GM18909 (cell line): Measurements from ENCODE around the gene SELENOS.
A peak's percentile ranks its signal among the peaks of the same experiment; 100 is the strongest.

ENCODE experiments used
- ATAC-seq: cut with Tn5 transposase; IDR thresholded peaks from one replicate; pipeline ENCODE4 v1.9.1; 2021; ENCODE audit warnings: mild to moderate bottlenecking; ENCODE audit not compliant: unreplicated experiment, poor library complexity

Gene SELENOS

DNA sequence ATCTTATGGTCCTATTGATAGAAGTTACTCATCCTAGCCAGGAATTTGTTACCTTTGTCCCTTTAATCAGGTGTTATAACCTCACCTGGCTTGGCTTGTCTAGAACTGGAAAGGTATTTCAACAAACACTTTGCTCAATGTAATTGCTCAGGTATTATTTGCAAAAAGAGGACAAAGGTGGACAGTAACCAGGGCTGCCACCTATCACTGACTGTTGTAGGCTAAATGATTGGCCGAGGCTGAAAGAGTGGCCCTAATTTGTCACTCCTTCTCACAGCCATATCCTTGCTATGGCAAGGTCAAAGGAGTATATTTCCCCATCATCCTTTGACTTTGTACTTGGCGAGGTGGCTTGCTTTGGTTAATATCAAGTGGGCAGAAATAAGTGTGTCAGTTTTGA lies 2.7 kb upstream of the SELENOS start:
- no peak for ATAC-seq

DNA sequence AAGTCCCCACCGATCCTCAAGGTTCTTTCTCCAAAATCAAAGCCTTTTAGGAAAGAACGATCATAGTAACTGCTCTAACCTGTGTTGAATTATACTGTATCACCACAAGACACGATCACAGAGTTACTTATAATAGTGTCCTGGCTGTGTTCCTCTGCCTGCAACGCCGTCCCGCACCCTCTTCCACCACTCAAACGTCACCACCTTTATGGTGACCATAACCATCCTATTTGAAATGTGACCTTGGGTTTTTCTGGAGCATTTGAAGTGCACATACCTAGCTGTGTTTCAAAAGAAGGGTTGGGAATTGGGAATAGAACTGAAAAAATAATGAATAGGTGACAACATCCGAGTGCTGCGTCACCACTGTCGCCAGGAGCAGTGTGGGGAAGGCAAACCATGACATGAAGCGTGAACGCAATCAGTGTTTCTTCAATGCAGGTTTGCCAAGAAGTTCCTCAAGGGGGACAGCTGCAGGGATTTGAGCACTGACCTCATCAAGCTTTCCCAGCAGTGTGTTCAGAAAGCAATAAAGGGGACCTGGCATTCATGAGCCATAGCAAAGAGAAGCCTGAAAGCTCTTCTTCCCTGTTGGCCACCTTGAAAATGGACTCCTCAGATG lies 769 bp upstream of the SELENOS start:
- ATAC-seq, result no peak

DNA sequence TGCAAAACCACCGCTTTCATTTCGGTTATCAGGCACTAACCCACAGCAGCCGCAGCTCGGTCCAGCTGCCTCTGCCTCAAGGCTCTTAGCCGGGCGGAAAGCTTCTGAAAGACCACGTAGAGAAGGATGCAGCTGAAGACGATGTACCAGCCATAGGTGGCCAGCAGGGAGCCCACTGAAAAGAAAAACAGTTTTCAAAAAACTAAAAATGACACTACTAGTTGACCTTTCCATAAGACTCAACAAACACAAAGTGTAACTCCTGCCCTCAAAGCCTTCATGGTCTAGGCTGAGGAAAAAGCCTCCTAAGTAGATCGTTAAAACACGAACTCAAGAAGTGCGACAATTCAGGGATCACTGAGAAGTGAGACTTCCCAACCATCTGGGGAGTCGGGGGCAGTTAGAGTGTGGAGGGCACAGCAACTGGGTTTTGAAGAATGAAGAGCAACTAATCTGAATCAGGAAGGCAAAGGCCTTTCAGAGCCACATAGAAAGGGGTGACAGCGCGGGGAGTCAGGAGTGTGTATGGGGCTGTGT lies 716 bp downstream of the SELENOS start:
- peak; percentile 38 for ATAC-seq

DNA sequence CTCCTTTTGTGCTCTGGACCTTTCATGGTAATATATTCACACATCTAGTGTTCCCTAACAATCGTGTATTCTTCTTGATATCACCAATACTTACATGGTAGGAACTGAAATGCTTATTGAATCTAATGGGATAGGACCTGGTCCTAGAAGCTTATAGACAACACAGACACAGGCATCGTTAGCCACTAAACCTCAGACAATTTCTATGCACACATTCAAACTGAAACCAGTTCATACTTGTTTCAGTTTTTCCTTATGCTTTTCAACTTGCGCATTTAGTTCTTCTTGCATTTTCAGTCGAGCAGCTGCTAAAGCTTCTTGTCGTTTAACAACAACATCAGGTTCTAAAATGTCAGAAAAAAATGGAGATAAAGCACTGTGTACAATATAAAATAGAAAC lies 2.3 kb downstream of the SELENOS start:
- ATAC-seq, result peak; percentile 26

DNA sequence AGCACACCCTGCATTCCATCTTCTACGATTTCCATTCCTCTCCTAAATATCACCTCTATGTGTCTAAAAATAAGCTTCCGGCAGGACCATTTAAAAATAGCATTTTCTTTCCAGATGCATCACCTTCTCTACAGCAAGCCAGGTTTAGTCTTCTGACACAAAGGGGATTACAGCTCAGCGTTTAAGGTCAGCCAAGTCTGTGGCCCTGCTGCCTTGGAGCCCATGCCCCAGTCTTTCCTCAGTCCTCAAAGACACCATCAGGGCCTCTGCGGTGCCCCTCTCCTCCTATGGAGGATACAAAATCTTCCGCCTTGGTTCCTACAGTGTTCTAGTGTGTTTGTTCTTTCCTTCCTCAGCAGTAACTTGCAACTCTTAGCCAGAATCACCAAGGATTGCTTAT lies 3.8 kb downstream of the SELENOS start:
- no peak for ATAC-seq

DNA sequence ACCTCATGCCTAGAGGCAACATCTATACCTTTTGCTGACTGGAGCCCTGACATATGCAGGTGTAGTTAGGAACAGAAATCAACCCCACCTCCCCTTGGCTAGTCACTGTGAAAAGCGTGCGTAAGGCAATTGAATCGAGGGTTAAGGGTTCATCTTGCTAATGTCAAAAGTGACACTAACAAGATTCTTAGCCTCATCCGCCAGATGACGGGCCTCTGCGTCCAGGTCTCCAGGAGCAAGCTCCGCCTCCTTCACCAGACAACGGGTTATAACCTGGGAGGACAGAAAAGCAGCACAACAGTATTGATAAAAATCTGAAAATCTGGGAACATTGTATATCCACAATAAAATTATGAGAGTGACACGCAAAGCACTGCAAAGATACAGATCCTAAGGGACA lies 4.7 kb downstream of the SELENOS start:
- no peak for ATAC-seq

DNA sequence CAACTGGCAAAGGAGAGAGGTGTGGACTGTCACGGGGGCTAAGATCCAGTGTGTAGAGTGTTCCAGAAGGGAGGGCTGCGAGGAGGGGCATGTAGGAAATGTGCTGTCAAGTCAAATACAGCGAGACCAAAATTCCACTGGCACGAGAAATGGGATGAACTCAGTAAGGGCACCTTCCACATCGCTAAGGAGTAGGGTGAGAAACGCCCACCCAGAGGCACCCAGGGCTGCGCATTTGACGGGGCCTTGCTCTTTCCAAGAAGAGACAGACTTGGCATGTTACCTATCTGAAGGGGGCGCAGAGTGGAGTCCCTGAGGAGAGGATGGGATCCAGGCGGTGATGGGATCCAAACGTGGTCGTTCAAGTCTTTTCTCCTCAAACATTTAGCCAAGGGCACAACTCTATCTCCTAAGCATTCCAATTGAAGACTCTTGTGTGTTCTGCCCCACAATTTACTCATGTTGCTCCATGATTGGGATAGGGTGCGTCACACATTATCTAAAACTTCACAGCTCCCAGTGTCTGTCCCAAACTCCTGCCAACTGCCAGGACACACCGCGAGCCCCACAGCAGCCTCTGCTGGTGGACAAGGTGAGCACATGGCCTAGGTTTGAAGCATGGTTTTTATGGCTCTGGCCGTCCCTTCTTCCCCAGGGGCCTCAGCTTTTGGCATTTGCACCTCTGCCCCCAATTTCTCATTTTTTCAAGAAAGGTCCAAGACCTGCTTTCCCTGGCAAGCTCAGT lies 7.6 kb downstream of the SELENOS start:
- no peak for ATAC-seq

DNA sequence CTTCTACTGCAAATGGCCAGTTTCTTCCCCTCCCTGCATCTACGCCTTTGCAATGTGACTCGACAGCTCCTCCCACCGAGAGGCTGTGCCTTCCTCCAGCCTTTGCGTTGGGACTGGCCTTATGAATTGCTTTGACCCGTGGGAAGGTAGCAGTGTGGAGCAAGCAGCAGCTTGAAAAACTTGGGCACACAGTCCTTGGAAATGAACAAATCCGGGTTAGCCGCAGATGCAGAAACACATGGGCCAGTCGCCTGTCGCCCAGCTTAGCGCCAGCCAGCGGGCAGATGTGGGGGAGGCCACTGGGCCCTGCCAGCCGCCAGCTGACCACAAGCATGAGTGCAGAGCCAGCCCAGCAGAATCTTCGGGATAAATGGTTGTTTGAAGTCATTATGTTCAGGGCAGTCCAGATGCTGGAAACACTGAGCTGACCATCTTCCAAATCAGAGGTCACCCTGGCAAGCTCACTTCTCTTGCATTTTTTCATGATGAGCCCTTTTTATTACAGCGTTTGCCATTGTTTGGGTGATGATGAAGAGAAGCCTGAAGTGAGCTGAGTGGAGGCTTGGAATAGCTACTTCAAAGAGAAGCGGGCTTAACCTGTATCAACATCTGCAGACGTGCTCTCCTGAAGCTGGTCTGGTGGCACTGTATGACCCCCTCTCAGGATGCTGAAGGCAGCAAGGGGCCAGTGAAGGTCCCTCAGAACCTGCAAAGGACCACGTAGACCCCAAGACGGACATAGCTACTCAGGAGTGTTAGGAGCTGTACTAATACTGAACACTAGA lies 9.8 kb downstream of the SELENOS start:
- no peak for ATAC-seq

DNA sequence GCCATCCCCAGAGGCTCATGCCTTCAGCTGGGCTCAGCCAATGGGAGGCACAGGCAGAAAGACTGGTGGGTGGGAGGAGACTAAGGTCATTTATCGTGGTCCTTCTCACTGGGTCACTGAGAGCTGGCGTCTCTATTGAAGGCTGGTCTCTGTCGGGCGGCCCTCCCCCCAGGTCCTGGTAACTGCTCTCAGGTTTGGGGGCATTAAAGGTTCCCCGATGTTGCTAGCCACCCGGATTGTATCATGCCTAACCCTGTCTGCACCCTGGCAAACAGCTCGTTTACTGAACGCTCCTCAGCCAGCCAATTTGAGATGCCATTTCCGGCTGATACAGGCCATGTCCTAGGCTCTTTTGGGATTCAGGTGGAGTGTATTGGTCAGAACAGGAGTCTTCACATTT lies 10.5 kb downstream of the SELENOS start:
- ATAC-seq, result no peak

DNA sequence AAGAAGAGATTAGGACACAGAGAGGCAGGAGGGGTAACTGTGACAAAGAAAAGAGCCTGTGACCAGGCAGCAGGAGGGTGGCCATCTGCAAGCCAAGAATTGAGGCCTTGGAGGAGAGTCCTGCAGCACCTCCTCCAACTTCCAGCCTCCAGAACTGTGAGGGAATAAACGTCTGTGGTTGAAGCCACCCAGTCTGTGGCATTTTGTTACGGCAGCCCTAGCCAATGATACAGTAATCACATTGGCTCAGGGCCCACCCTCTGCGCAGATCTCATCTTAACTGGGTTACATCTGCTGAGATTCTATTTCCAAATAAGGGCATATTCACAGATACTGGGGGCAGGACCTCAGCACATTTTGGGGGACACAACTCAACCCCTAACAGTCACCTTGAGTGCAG lies 11.3 kb downstream of the SELENOS start:
- no peak for ATAC-seq

DNA sequence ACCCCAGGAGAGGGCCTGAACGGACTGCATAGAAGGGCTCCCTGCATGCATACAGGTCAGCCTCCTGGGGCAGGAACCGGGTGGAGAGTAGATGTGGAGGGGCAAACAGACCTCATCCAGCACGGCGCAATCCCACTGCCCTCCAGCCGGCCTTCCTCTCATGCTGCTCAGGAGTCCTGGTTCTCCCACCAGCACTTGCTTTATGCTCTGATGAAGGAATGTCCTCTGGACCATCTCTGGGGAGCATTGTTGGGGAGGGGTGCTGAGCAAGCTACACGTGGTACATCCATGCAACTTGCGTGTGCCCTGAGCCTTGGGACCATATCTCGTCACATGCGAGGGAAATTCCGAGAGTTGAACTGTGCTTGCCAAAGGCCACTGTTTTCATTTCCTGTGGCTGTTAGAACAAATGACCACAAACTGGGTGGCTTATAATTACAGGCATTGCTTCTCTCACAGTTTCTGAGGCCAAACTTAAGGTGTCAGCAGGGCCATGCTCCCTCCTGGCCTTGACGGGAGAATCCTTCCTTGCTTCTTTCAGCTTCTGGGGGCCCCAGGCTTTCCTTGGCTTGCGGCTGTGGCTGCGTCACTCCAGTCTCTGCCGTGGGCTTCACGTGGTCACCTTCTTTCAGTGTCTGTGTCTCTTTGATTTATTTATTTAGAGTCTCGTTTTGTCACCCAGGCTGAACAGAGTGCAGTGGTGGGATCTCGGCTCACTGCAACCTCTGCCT lies 12.2 kb downstream of the SELENOS start:
- peak; percentile 63 for ATAC-seq

DNA sequence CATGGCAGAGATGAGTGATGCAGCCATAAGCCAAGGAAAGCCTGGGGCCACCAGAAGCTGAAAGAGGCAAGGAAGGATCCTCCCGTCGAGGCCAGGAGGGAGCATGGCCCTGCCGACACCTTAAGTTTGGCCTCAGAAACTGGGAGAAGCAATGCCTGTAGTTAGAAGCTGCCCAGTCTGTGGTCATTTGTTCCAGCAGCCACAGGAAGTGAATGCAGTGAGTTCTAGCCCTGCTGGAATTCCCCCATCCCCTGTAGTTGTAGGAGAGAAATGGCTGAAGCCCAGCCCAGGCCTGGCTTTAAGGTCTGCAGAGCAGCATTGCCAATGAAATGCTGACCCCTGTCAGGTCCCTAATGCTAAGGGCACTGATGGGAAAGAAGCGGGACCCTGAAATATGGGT lies 13.3 kb downstream of the SELENOS start:
- ATAC-seq, result no peak

DNA sequence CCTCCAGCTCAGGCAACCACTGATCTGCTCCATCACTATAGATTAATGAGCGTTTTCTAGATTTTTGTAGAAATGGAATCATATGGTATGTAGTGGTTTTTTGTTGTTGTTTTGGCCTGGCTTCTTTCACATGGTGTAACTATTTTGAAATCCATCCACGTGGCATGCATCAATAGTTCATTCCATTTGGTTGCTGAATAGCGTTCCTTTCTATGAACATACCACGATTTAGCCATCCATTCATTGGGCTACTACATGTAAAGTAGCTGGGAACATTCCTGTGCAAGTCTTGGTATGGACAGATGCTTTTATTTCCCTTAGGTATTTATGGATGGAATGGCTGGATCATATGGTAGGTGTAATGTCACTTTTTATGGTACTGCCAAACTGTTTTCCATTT lies 14.7 kb downstream of the SELENOS start:
- ATAC-seq, result no peak

DNA sequence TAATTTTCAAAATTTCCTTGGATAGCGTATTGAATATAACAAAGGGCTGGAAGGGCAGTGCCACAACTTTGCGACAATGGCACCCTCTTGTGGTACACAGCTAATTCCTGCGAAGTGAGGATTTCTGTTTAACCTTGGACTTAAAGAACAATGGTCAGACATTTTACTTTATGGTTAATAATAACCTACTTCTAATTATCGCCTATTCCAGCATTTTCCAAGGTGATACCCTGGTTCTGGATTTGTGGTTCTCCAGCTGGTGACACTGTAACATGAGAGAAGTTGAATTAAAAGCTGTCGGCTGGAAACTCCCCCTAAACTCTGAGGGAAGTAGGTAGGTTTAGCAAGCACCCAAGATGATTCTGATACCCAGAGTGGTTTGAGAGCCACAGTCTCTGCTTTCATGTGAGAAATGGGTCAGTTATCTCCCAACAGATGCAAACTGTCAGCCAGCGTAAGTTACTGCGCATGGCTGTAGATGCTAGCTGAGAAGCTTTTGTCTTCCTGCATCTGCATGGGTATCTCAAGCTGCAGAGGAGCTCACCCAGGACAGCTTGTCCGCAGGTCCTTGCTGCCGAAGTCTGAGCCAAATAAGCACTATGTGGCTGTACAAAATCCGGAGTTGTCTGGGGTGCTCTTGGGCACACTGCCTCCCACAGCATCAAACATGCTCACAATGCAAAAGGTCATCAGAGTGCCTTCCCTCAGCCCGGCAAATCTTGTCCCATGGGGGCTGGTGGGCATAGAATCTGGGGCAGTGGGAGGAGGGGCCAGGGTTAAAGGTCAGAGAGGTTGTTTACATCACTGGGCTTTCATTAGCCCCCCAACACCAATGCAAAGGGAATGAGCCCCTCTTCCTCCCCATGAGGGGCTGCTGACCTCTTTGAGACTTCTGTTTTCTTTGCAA lies 18.8 kb downstream of the SELENOS start:
- ATAC-seq, result peak; percentile 54

DNA sequence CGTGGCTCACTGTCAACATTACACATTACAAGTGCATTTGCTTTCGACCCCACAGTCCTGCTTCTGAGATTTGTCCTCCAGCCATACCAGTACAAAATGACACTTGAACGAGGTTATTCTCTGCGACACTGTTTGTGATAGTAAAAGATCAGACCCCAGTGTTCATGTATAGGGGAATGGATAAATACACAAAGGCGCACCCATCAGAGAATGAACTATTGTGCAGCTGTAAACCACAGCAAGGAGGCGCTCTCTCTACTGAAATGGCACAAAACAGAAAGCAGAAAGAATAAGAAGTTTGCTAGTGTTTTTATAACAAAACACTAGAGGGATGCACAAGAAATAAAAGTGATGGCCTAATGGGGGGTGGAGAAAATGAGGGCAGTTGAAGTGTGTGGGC lies 20.5 kb downstream of the SELENOS start:
- ATAC-seq, result no peak

DNA sequence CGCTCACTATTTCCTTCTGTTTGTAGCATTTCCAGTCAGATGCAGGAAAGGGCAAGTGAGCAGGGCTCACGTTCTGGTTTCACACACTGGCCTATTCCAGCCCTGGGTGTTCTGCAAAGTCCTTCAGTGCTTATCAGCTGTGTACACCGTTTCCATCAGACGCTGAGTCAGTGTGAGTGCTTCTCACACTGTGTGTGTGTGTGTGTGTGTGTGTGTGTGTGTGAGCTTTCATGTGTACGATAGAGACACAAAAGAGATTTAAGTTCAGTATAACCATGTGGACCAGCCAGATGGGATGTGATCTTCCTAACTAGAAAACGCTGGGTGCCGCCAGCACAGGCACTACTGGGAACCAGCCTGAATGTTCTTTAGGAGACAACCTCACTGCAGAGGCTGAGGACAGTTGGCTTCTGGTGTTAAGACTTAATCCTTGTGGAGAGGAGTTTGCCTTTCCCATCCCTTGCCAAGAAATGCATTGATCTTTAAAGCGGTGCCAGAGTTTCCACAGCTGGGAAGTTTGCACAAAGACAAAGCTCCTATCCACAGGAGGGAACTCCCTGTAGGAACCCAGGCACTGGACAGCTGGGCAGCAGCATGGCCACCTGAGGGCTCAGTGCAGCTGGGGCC lies 21.6 kb downstream of the SELENOS start:
- ATAC-seq, result no peak

DNA sequence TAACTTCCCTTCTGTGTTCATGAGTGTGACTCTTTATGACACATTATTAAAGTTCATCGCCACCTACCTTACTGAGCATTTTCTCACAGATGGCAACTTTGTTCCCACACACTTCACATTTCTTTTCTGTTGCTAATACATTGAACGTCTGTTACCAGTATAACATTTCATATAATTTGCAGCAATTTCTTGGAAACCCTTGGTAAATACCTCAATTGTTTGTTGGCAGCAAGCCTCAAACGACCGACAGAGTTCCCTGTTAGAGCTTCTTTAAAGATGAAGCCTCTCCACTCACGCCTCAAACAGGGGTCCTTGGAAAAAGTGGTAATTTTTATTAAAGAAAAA lies 22.3 kb downstream of the SELENOS start:
- ATAC-seq, result no peak

DNA sequence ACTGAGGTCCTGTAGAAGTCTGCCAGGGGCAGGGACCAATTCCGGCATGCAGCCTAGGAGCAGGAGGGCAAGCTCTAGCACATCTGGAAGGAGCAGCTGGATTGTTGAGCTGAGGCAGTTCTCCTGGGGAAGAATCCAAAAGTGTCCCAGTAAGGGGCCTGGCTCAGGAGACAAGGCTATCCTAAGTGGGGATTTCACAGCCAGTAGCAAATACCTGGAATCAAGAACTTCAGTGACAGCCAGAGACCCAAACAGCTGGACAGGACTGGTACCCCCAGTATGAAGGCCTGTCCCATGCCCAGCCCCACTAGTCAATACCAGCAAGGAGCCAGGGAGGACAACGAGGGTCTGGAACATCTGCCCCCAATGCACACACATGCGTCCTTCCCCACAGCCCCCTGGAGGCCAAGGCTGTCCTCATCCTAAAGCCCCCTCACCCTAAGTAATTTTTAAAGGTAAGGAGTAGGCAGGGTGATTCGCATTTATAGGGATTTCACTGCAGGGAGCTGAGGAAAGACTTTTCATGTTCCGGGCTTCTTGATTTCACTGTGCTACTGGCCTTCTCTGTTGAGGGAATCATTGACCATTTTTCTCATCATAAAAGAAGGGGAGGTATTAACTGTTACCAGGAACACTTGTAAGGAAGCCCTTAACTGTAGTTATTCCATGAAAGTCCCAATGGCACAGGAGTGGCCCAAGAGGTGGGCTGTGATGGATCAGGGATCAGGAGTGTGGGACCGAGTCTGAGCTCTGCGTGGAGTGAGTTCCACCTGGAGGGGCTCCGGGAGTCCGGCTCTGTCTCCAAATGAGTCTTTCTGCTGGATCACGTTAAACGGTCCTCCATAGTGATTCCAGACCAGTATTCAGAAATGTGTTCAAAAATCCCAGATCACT lies 22.9 kb downstream of the SELENOS start:
- ATAC-seq, result no peak
